GM21423 (cell line): ENCODE results near the gene MORN4.
"Not testable (repeated sequence)": the region's sequence is repeated elsewhere in the genome, so short reads cannot be mapped to it uniquely, and the experiment has no call there.

ENCODE experiments used
- ATAC-seq: cut with Tn5 transposase; IDR thresholded peaks from one replicate; pipeline ENCODE4 v1.9.1; 2021; ENCODE audit warnings: mild to moderate bottlenecking, moderate library complexity; ENCODE audit not compliant: unreplicated experiment

MORN4 gene

GRCh38 chr10:97598407-97599271 is 34.7 kb downstream of the MORN4 start:
- no peak for ATAC-seq

DNA sequence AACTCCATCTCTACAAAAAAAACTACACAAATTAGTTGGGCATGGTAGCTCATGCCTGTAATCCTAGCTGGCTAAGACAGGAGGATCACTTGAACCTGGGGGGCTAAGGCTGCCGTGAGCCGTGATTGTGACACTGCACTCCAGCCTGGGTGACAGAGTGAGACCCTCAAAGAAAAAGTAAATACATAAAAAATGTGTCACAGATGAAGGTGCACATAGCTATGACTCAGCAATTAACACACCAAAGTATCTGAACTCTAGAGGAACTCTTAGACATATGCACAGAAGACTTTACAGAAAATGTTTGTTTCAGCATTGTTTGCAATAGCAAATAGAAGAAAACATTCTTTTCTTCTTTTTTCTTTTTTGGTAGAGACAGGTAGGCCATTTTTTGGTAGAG is 35.5 kb downstream of the MORN4 start:
- no peak for ATAC-seq

DNA sequence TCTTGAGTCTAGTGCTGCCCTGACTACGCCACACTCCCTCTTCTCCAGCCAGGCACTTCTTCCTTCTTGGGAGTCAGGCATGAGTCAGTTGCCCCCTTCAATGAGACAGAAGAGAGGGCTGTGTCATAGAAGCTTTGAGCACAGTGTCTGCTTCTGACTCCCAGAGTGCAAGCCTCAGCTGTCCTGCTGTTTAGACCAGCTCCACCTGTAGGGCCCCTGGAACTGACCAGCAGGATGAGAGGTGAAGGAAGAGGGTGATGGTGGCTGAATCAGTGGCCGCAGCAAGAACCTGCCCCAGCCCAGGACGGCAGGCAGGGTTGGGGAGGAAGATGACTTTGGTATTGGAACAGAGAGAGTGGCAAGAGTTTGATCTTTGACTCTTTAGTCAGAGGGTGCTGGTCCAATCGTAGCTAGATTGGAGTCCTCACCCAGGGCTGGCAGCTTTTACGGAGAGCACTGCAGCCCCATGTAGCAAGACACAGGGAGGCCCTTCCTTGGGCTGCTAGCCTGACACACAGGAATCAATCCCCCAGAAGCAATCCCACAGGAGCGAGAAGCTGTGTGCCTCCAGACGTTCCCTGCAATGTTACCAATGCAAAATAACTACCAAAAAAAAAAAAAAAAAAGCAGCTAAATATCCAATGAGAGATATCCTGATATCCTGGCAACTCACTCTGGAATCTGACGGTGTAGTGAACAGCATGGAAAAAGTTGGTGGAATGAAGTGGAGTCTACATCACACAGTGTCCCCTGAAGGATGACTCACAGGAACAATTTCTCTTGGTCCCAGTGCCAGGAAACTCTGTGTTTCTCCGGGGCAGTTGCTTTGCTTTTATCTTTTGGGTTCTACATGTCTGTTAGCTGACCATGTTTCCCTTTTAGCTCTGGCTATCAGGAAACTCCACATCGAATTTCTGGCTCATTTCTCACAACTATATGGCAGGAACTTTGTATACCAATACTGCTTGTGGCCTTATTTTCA is 36.9 kb downstream of the MORN4 start:
- no peak for ATAC-seq

DNA sequence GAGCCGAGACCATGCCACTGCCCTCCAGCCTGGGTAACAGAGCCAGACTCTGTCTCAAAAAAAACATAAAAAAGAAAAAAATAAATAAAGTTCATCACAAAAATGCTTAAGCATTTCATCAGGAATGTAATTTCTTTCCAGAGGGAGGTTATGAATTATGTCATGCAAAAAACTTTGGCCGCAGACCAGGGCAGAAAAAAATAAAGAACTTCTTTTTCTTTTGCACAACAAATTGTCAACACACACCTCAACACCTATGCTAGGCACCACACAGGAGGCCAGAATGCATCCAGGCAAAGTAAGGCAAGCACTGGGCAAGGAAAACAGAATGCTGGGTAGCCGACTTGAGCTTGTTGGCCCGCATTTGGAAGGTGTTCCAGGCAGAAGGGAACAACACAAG is 39.9 kb downstream of the MORN4 start:
- no peak for ATAC-seq

GRCh38 chr10:97590748-97591495 is 42.4 kb downstream of the MORN4 start:
- no peak for ATAC-seq

DNA sequence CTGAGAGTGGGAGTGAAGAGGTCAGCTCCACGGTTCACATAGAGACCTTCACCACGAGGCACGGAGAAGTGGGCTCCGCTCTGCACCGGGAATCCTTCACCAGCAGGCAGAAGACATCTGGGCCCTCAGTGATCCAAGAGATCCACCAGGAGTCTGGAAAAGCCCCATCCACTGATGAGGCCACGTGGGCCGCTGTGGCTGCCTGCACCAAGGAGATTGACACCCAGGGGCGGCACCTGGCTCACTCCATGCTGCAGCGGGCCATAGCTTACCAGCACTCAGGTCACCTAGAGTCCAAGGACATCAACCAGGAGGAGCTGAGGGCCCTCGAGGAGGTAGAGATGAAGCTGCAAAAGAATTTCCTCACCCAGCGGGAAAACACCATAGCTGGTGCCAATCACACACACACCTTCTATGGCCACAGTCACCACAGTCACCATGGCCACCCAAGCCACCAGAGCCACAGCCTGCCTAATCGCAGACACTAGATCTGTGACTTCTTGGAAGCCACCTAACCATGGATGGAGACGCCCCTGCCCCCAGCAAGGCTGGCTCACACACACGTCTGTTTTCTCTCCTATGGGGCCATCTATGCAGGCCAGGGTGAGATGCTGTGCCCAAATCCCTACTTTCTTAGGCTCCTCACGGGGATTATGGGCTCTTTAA is 43.1 kb downstream of the MORN4 start:
- ATAC-seq: no peak

- no peak for ATAC-seq
Measured at GRCh38 chr10:97589479-97589878, 43.8 kb downstream of the MORN4 start, which contains the start of gene C10orf62. TSS of gene C10orf62 (plus strand) at chr10:97589721. CDS start at chr10:97589898, 177 bp downstream.

DNA sequence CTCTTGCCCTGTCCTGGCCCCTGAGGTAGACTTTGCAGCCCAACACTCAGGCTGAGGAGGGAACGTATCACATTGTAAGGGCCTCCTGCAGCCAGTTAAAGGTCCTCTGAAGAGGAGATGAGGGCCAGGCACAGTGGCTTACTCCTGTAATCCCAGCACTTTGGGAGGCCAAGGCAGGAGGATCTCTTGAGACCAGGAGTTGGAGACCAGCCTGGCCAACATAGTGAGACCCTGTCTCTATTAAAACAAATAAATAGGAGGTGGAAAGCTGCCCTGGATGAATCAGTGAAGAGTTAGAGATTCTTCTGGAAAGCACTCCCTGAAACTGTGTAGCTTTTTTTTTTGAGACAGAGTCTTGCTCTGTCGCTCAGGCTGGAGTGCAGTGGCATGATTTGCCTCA is 46.1 kb downstream of the MORN4 start:
- ATAC-seq: no peak

DNA sequence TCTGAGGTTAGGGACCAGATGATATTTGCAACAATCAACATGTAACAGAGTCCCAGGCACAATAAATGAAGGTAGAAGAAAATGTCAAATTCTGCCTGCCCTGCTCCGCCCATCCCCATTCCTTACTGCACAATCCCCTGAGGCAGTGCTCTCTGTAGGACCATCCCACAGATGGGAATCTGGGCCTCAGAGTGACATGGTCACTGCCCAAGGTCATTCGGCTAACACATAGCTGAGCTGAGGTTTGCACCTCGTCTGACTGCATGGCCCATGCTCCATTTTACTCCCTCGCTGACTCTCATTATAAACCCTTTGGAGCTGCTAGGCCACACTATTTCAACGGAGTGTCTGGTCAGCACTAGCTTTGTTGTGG is 47.9 kb downstream of the MORN4 start:
- ATAC-seq: no peak

DNA sequence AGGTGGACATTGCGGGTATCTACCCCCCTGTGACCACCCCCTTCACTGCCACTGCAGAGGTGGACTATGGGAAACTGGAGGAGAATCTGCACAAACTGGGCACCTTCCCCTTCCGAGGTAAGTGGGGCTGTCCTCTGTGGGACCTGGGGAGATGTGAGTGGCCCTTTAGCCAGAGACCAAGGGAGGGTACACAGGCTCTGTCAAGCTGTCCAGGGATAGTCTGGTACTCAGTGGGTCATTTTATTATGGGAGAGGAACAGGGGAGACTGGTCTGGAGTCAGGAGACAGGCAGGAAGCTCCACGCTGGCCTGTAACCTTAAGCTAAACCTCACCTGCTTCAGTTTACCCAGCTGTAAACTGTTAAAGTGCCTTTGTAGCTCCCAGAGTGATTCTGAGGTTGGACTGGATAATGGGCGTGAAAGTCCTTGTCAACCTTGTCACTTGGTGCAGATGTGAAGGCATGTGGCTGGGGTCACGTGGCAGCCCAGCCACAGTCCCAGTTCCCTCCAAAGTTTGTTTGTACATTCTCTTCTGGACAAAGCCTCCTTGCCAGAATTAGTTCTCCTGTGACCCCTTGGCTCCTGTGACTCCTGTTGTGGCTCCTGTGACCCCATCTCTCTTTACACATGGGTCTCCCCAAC is 48.4 kb downstream of the MORN4 start:
- peak; percentile 12 for ATAC-seq

- peak; percentile 60 for ATAC-seq
Measured at GRCh38 chr10:97584060-97584797, 49.1 kb downstream of the MORN4 start, which contains the start of gene HOGA1. TSS of gene HOGA1 (plus strand) at chr10:97584389. CDS start at chr10:97584704, 315 bp downstream.

GRCh38 chr10:97583476-97583875 is 49.8 kb downstream of the MORN4 start:
- no peak for ATAC-seq

- no peak for ATAC-seq
Measured at GRCh38 chr10:97582169-97582568, 51.1 kb downstream of the MORN4 start.

DNA sequence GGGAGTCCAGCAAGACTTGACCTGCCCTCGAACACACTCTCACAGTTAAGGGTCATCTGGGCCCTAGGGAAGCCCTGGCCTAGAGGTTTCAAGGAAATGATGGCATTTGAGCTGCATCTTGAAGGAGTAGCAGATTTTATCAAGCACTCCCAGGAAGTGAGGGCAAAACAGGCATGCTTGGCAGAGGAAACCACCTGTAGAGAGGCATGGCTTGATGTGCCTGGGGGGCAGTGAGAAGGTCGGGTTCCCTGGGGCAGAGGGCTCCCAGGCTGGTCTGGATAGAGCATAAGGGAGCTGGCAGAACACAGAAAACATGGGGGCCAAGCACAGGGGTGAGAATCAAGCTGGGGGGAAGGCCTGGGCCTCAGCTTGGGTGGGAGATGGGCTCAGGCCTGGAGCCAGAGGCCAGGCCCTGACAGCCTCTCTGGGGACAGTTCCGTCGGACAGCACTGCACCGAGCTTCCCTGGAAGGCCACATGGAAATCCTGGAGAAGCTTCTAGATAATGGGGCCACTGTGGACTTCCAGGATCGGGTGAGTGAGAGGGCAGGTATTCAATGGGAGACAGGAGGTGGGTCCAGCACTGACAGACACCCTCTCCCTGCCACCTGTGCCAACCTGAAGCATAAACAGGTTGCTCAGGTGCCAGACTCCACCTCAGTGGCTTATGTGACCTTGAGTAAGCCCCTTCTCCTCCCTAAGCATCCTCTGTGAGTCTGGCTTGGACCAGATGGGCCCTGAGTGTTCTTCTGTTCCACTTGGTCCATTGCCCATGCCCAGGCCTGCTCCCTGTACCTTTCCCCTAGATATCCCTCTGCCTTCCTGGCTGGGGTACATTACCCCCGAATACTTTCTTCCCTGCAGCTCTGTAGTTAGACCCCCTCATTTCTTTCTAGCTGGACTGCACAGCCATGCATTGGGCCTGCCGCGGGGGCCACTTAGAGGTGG is 52.6 kb downstream of the MORN4 start:
- ATAC-seq: no peak

DNA sequence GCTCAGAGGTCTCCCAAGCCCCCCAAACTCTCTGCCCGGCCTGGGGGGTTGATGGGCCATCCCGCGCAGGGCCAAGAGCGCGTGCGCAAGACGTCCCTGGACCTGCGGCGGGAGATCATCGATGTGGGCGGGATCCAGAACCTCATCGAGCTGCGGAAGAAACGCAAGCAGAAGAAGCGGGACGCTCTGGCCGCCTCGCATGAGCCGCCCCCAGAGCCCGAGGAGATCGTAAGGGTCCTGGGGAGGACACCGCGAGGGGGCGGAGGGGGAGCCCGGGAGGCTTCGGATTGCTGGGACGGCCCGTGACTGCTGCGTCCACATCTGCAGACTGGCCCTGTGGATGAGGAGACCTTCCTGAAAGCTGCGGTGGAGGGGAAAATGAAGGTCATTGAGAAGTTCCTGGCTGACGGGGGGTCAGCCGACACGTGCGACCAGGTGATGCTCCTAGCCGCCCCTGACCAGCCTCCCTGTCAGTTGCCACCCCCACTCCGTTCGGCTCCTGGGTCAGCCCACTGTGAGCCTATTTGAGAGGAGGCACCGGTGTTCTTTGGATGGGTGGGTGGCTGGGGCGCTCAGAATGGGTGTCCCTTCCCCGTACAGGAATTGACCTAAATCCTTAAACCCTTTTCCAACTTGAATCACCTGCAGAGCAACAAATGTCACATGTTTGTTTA is 55.0 kb downstream of the MORN4 start:
- ATAC-seq: no peak

DNA sequence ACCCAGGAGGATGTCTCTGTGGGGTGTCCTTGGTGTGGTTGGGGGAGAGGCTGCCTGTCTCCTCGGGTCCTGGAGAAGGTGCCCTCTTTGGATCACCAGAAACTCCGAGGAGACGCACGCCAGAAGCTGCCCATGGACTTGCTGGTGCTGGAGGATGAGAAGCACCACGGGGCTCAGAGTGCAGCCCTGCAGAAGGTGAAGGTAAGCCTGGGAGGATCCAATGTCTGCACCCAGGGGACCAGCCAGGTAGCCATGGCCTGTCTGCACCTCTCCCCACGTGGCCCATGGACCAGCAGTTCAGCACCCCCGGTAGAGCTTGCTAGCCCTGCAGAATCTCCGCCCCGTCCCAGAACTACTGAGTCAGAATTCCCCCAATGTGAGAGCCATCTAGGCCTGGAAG is 55.6 kb downstream of the MORN4 start:
- ATAC-seq: no peak

DNA sequence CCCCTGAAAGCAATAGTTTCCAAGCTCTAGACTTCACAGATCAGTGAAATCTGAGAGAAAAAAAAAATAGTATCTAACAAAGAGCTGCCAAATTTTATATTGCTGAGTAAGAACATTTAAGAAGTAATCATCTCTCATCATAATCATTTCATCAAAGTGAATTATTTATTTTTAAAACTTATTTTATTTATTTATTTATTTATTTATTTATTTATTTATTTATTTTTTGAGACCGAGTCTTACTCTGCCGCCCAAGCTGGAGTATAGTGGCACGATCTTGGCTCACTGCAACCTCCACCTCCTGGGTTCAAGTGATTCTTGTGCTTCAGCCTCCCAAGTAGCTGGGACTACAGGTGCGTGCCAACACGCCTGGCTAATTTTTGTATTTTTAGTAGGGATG is 56.8 kb downstream of the MORN4 start:
- ATAC-seq: not testable (repeated sequence)
